ENCODE measurements around the gene CLCN6. TPM values are rescaled to one million over a fixed set of nuclear protein-coding genes. Genes with fewer than 3 reads are reported as not detected.

Gene CLCN6
- total and polyA plus RNA-seq, 2 of the 13 experiments (the other 11 are each of a cell fraction or from before 2014, with no cell fraction given), result 14.9 to 19.3 TPM

- peaks cover 61% of the 10 kb centered on the region for H3K4me1 ChIP-seq (ENCODE audit: insufficient read depth, low read length)
- H3K27me3 ChIP-seq (ENCODE audit: control insufficient read depth in 1 of 2, insufficient read depth in 2 of 2, low read length in 2 of 2), result no peaks in the 10 kb centered on the region
- H3K79me2 ChIP-seq (ENCODE audit: insufficient read depth, low read length), result no peaks in the 10 kb centered on the region
- intact Hi-C loops (cut with micrococcal nuclease; ENCODE audit: unreplicated experiment) (loop anchor here (2.0 to 5.0 kb wide), 2 partner anchors 67 to 127 kb away; no protein-coding TSS in a partner anchor), in situ Hi-C loops (cut with HindIII; ENCODE audit: extremely low pct_ligation_motif_present, low pct_unique_long_range_greater_than_20kb) (loop anchor here (5.0 to 10.0 kb wide), 2 partner anchors 57 to 125 kb away; no protein-coding TSS in a partner anchor)
- H3K36me3 ChIP-seq (replicated peaks in 1 of 2; ENCODE audit: control insufficient read depth in 1 of 2, insufficient read depth in 2 of 2, low read length in 2 of 2), result peaks cover 35 to 72% of the 10 kb centered on the region in 2 experiments
- H3K4me3 ChIP-seq (replicated peaks in 1 of 3; ENCODE audit: insufficient read depth in 1 of 3, low read depth in 2 of 3, low read length in 3 of 3), result no peak overlapping the region
- no peak overlapping the region for H3K4me2 ChIP-seq (ENCODE audit: low read depth, low read length)
- no peaks in the 10 kb centered on the region for H3K9me3 ChIP-seq (ENCODE audit: low read length)
- H3K27ac ChIP-seq (ENCODE audit: extremely low read length, insufficient read depth, low read length), result peak overlapping the region; percentile 94
- POLR2A ChIA-PET, result interaction anchor here (4.4 kb wide), 1 partner anchor 69 kb away, joined by 53 read pairs; no protein-coding TSS in a partner anchor
- FAIRE-seq (no peak), ATAC-seq (no peak), DNase-seq (ENCODE audit: low spot score) (no peak)
- 96% methylated on average over 11 of the region's 20 CpGs for WGBS (ENCODE audit: low lambda C conversion rate)
- TF ChIP-seq POLR2A (IDR thresholded peaks at IDR 0.05; ENCODE audit: insufficient read depth in 1 of 2, low read depth in 2 of 2, low read length in 2 of 2), result 0 out of 4 replicates have a peak, but pooled peaks of 1 of the 2 experiments have one; percentile 14
- TF ChIP-seq NFKB2 (CRISPR knock-in tag; IDR thresholded peaks at IDR 0.05; ENCODE audit: borderline replicate concordance), result 0 out of 2 replicates have a peak, but pooled peaks have one; percentile 17
- no peak for TF ChIP-seq ZNF317 (CRISPR knock-in tag; IDR thresholded peaks at IDR 0.05)
- peak; percentile 36 for TF ChIP-seq AGO2 (optimal IDR thresholded peaks at IDR 0.05; ENCODE audit: low read depth, low read length)
- H3K9ac ChIP-seq (ENCODE audit: insufficient read depth, low read depth, low read length), result no peak overlapping the region
- H4K20me1 ChIP-seq (ENCODE audit: insufficient read depth, low read length), result no peaks in the 10 kb centered on the region
- H2AFZ ChIP-seq (ENCODE audit: low read length), result no peak overlapping the region
- no TSS peak for BruUV-seq (replicated peaks)
- CTCF ChIA-PET (ENCODE audit: low intra/inter-chr PET ratio, low total read pairs), result interaction anchor here (1.4 to 4.1 kb wide), 4 partner anchors 52 to 127 kb away, joined by 4 to 46 read pairs (median 16); no protein-coding TSS in a partner anchor
These were observed 34.0 kb downstream of the CLCN6 start for GRCh38 chr1:11839727-11840705.

Measured in HepG2 (cell line).